Activated CD8-positive, alpha-beta memory T cell treated with anti-CD3 and anti-CD28 coated beads, Interleukin-2, amount 50 U/mL, for 24 hours (primary cell): ENCODE results near the gene RASAL1.
"Not testable (repeated sequence)": the region's sequence is repeated elsewhere in the genome, so short reads cannot be mapped to it uniquely, and the experiment has no call there.

Experiments used
- DNase-seq: peaks from one replicate; pipeline ENCODE4 v3.0.0-alpha.2; 2020; ENCODE audit errors: extremely low read depth

RASAL1 gene

GRCh38 chr12:113140706-113141105 lies 5.1 kb upstream of the RASAL1 start:
- DNase-seq, result no peak

DNA sequence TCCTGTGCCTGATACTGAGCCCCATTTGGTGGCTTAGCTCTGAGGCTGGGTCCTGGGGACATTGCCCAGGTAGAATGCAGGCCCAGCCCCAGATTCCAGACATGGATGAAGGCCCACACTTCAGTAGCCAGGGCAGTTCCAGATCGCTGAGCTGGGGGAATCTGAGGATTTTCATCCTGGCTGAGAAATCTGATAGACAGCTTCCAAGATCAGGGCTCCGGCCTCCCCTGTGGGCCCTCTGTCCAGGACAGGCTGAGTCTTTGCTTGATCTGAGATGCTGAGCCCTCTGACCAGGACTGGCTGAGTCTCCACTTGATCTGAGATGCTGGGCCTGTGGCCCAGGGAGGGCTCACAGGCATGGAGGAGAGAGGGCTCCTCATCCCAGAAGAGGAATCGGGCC lies 3.3 kb upstream of the RASAL1 start:
- no peak for DNase-seq

GRCh38 chr12:113137861-113138783 lies 2.6 kb upstream of the RASAL1 start:
- no peak for DNase-seq

GRCh38 chr12:113136990-113137511 lies 1.5 kb upstream of the RASAL1 start:
- DNase-seq, result no peak

DNA sequence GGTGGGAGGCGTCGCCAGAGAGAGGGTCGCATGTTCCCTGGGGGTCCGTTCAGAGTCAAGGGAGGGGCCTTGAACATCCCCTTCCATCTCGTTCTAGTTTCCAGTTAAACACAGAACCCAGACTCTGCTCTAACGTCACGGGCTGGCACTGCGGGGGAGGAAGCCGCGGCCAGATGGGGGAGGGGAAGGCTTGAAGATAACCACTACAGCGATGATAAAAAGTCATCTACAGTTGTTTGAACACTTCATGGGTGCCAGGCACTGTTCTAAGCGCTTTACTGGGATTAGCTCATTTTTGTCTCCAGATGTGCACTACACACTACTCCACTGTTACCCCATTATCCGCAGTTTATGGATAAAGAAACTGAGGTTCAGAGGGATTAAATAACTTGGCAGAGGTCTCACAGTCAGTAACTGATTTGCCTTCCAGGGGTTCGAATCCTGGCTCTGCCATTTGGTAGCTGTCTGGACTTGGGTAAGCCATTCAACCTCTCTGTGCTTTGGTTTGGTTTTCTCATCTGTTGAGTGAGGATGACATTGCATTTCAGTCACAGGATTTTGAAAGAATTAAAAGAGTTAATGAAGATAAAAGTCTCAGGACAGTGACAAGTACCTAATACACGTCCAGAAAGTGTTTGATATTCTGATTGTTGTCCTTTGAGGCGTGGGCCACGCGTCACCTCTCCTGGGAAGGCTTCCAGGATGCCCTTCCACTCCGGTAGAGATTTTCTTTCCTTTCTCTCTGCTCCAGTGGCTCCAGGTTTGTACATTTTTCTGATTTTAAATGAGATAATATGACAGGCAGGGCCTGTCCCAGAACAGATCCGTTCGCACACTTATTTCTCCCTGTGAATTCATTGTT lies 798 bp upstream of the RASAL1 start:
- no peak for DNase-seq

- no peak for DNase-seq
Measured at GRCh38 chr12:113134521-113134951, 1.0 kb downstream of the RASAL1 start.

DNA sequence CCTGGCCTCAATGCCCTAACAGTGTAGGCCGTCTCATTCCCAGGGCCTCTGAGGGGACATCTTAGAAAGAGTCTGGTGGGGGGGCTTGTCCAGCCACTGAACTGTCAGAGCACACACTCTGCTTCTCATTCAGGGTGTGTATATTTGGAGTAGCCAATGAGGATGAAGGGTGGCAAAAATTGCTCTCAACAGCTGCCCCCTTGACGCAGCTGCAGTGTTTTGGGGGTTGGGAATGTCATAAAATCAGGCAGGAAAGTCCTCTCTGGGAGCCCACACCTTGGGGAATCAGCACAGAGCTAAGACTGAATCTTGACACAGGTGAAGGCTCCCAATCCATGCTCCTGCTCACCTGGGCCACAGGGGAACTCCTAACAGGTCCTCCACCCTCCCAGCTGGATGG lies 1.5 kb downstream of the RASAL1 start:
- DNase-seq, result no peak

DNA sequence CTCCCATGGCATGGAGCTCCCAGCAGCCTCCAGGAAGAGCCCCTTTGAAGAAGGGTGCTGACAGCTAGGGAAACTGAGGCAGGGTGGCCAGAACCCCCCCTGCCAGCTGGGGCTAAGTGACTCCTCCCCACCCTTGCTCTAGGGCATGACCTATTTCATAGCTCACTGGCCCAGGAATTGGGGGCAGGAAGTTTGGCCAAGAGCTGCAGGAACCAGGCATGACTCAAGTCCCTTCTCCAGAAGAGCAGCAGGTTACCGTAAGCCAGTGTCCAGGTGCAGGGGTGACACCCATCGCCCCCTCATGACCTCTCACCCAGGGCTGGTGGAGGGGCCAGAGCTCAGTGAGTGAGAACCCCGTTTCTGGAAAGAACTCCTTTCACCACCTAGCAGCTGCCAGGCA lies 1.9 kb downstream of the RASAL1 start:
- no peak for DNase-seq

DNA sequence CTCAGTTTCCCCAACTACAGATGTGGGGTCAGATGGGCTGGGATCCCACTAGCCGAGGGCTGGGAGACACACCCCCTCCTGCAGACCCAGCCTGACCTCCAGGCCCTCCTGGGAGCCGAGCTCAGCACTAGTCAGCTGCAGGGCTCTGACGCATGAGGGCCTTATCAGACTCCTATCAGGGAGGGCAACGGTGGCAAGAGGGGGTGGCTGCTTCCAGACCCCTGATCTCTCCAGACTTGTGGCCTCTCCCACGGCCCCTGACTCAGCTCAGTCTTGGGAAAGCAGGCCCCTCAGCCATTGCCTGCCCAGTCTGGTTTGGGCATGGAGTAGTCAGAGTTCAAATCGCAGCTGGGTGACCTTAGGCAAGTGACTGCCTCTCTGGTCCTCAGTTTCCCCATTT lies 2.5 kb downstream of the RASAL1 start:
- no peak for DNase-seq

DNA sequence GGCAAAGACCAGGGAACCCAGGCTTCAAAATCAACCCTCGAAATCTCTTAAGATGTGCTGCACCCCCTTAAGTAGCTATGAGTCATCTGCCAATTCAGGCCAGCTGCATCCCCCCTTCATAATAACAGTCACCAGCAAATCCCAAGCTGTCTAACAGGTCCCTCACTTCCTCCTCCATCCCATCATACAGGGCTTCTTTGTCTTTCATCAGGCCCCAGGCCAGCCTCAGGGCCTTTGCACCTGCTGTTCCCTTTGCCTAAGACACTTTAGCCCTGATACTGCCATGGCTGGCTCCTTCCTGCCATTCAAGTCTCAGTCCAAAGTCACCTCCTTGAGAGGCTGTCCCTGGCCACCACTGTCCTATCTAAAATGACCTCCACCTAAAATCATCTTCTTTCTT lies 4.0 kb downstream of the RASAL1 start:
- DNase-seq, result no peak

DNA sequence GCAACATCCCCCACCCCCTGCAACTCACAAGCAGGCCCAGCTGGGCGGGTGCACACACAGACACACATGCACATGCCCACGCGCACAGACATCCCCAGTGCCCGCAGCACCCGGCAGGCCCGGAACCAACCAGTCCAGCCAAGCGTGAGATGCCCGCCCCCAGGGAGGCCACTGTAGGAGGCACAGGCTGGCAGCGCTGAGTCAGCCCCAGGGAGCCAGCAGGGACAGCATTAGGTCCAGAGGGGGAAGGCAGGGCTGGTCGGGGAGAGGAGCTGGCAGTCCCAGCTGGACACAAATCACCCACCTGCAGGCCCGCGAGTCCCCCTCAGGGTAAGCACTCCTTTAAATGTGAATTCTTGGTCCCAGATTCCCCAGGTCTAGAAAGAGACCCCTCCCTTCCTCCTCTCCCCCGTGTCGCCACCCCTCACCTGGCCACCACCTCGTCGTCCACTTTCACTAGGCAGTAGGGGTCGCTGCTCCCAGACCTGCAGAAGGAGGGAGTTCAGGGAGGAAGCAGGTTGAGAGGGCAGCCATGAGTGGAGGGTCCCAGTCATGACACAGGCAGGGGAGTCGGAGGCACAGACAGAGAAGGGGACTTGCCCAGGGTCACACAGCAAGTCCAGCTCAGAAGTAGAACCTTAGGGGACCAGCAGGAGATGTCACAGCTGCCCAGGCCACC lies 5.0 kb downstream of the RASAL1 start:
- DNase-seq, result no peak

- no peak for DNase-seq
Measured at GRCh38 chr12:113129664-113130456, 5.7 kb downstream of the RASAL1 start.

DNA sequence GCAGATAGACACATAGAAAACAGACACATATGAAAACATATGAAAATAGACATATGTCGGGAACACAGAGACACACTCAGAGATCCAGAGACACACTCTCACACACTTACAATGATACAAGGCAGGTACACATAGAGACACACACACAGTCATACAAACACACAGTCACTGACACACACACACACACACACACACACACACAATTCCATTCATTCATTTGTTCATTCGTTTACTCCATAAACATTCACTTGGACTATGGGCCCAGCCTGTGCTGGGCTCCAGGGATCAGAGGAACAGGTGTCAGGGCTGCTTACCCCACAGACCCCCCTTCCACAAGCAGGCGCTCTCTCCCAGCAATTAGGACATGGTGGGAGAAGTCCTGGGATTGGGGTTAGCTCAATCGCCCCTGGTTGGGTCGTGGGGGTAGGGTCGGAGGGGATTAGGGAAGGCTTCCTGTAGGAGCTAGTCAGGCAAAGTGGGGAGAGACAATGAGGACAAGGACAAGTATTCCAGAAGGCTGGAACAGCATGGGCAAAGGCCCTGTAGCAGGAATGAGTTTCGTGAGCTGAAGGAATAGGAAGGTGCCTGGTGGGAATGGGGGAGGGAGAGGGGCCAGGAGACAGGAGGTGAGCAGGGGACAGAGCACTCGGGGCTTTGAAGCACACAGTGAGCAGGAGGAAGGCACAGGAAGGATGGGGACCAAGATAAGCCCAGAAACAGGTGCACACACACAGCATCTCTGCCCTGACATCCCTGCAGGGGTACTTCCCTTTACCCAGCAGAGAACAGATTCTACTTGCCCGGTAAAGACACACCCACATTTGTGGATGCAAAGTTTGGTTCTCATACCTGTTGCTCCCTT lies 6.5 kb downstream of the RASAL1 start:
- DNase-seq, result no peak

DNA sequence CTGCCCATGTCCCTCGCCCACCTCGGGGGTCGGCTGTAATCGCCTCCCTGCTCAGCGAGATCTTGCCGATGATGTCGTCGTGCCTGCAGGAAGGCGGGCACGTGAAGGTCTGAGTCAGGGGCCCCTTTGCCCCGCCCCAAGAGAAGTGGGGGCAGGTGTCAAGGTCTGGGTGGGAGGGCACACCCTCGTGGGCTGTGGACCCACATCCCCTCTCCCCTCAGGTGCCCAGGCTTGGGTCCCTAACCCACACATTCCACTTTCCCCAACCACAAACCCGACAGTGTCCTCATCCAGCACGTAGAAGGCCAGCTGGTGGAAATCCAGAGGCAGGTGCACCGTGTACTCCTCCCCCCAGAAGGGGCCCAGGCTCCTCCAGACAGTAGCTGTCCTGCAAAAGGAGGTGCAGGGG lies 7.8 kb downstream of the RASAL1 start:
- no peak for DNase-seq

GRCh38 chr12:113120670-113121370 lies 14.7 kb downstream of the RASAL1 start:
- no peak for DNase-seq

- no peak for DNase-seq
Measured at GRCh38 chr12:113119980-113120669, 15.4 kb downstream of the RASAL1 start.

DNA sequence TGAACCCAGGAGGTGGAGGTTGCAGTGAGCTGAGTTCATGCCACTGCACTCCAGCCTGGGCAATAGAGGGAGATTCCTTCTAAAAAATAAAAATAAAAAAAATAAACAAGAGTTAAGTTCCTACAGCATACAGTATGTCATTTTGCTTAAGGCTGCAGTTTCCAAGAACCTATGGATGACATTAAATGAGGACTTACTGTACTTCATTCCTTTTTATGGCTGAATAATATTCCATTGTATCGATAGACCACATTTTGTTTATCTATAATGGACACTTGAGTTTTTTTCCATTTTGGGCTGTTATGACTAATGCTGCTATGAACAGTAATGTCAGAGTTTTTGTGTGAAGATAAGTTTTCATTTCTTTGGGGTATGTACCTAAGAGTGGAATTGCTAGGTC lies 17.4 kb downstream of the RASAL1 start:
- no peak for DNase-seq

DNA sequence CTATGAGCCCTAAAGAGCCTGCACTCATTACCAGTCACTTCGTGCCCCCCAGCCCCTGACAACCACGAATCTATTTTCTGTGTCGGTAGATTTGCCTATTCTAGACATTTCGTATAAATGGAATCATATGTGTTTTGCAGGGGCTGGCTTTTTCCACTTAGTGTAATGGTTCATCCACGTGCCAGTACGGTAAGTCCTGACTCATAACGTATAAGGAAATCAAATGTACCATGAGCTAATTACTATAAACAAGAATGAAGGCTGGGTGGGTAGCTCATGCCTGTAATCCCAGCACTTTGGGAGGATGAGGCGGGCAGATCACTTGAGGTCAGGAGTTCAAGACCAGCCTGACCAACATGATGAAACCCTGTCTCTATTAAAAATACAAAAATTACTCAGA lies 17.9 kb downstream of the RASAL1 start:
- DNase-seq, result not testable (repeated sequence)

GRCh38 chr12:113116875-113117274 lies 18.7 kb downstream of the RASAL1 start:
- DNase-seq, result no peak
